HG02623 (cell line): ENCODE measurements around the gene LYRM2.

Experiments used
- ATAC-seq: cut with Tn5 transposase; IDR thresholded peaks from one replicate; pipeline ENCODE4 v1.9.1; 2021; ENCODE audit warnings: moderate library complexity; ENCODE audit not compliant: unreplicated experiment

LYRM2 gene

GRCh38 chr6:89562093-89562973 lies 76.2 kb downstream of the LYRM2 start:
- ATAC-seq: no peak

GRCh38 chr6:89559487-89559886 lies 79.1 kb downstream of the LYRM2 start:
- no peak for ATAC-seq

- ATAC-seq: no peak
Observed at GRCh38 chr6:89555806-89556205, 82.7 kb downstream of the LYRM2 start.

- no peak for ATAC-seq
Observed at GRCh38 chr6:89555031-89555430, 83.5 kb downstream of the LYRM2 start.

GRCh38 chr6:89554106-89554505 lies 84.4 kb downstream of the LYRM2 start:
- no peak for ATAC-seq

GRCh38 chr6:89553431-89553830 lies 85.1 kb downstream of the LYRM2 start:
- ATAC-seq: no peak

- no peak for ATAC-seq
Observed at GRCh38 chr6:89547281-89547680, 91.3 kb downstream of the LYRM2 start.

- no peak for ATAC-seq
Observed at GRCh38 chr6:89542866-89543265, 95.7 kb downstream of the LYRM2 start.

GRCh38 chr6:89542081-89542857 lies 96.3 kb downstream of the LYRM2 start:
- no peak for ATAC-seq

GRCh38 chr6:89539779-89540178 lies 98.8 kb downstream of the LYRM2 start:
- ATAC-seq: no peak

- ATAC-seq: no peak
Observed at GRCh38 chr6:89536231-89536630, 102.3 kb downstream of the LYRM2 start.

GRCh38 chr6:89530982-89531381 lies 107.6 kb downstream of the LYRM2 start:
- ATAC-seq: no peak

GRCh38 chr6:89528866-89529265 lies 109.7 kb downstream of the LYRM2 start:
- ATAC-seq: no peak

- ATAC-seq: no peak
Observed at GRCh38 chr6:89527634-89528033, 110.9 kb downstream of the LYRM2 start.

- ATAC-seq: no peak
Observed at GRCh38 chr6:89526563-89526869, 112.0 kb downstream of the LYRM2 start.

GRCh38 chr6:89525786-89526562 lies 112.6 kb downstream of the LYRM2 start:
- no peak for ATAC-seq

- ATAC-seq: no peak
Observed at GRCh38 chr6:89522778-89523177, 115.8 kb downstream of the LYRM2 start.

GRCh38 chr6:89520736-89521135 lies 117.8 kb downstream of the LYRM2 start:
- no peak for ATAC-seq

GRCh38 chr6:89518352-89519055 lies 120.0 kb downstream of the LYRM2 start:
- no peak for ATAC-seq
